GM20000 (cell line): Measurements from ENCODE around the gene TXNDC17.

Source experiments
- DNase-seq: peaks from one replicate; pipeline ENCODE4 v3.0.0; 2012; ENCODE audit warnings: low spot score
- TF ChIP-seq, protein P1 (sequence below): IDR thresholded peaks from 2 replicates; pipeline ENCODE4 v1.5.1; 2012; ENCODE audit warnings: mild to moderate bottlenecking, control low read depth; ENCODE audit errors: extremely low read depth, missing control alignments

Gene TXNDC17

DNA sequence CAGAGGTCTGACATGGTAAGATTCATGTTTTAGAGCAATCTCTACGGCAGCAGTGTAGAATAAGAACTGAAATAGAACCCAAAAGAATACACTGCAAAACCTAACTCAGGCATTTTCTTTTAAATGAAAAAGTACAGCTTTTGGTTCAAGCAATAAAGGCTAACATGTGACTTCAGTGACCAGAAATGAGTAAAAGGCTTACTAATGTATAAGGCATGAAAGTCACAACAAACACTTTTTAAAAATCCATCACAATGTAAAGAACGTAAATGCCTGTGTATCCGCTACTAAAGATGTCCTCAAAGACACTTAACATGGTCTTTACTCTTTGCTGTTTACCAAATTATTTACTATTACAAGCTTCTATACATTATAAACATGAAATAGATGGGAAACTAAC, 16.9 kb upstream of the TXNDC17 start:
- TF ChIP-seq, protein P1, sequence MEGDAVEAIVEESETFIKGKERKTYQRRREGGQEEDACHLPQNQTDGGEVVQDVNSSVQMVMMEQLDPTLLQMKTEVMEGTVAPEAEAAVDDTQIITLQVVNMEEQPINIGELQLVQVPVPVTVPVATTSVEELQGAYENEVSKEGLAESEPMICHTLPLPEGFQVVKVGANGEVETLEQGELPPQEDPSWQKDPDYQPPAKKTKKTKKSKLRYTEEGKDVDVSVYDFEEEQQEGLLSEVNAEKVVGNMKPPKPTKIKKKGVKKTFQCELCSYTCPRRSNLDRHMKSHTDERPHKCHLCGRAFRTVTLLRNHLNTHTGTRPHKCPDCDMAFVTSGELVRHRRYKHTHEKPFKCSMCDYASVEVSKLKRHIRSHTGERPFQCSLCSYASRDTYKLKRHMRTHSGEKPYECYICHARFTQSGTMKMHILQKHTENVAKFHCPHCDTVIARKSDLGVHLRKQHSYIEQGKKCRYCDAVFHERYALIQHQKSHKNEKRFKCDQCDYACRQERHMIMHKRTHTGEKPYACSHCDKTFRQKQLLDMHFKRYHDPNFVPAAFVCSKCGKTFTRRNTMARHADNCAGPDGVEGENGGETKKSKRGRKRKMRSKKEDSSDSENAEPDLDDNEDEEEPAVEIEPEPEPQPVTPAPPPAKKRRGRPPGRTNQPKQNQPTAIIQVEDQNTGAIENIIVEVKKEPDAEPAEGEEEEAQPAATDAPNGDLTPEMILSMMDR: no peak
- no peak for DNase-seq

DNA sequence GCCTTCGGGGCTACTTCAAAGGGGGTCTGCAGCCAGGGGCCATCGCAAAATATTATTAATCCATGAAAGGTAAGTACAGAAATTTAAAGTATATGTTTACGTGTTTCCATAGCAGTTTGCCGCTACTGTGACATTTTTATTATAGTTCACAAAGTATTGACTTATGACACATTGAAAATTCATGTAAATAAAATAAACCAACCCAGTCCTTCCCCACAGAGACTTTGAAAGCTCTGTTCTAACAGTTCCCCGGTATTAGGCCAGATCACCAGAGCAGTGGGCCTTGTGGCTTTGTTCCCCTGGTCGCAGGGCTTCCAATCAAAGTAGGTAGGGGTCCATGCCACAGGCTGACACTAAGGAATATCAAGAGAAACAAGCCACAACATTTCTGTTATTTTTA, 14.2 kb upstream of the TXNDC17 start:
- no peak for DNase-seq
- TF ChIP-seq, protein P1: no peak

DNA sequence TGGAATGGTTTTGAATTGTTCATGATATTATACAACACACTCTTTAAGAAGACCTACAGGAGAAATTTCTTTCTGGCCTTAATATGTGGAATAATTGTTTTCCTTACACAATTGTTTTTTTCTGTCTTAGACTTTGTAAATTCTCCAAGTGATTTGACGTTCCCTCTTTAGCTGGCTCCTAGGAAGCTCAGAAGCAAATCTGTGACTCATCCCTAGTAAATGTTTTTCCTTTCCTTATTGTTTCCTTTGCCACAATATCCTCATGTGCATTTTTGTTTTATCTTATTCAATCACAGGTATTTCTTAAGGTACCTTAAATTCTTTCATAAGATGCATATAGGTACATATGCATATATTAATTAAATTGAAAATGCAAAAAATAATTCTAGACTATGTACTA, 13.8 kb upstream of the TXNDC17 start:
- no peak for DNase-seq
- TF ChIP-seq, protein P1: no peak

DNA sequence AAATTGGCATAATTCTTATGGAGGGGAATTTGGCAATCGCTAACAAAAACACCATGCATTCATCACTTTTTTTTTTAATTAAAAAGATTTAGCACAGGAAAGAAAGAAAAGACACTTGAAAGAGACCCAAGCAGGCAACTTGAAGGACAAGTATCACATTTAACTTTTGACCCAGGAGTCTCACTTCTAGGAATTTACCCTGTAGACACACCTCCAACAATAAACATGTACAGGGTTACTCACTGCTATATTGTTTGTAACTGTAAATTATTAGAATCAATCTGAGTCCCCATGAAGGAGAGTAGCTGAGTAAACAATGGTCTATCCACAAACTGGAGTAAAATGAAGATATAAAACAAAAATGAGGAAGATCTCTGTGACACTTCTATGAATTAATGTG, 10.5 kb upstream of the TXNDC17 start:
- TF ChIP-seq, protein P1: no peak
- DNase-seq: no peak

DNA sequence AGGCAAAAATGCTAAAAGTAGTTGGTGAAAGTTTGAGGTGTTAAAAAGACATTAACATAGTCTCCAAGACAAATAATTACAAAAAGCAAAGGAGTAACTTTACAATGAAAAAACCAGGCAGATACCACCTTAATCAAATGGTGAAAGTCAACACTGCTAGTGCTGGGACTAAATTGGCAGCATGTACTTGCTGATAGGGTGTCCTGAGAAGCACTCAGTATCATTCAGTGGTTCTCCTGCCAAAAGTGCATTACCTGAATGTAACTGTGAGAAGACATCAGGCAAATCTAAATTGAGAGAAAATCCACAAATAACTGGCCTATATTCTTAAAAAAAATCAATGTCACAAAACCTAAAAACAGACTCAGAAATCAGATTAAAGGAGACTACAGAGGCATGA, 8.3 kb upstream of the TXNDC17 start:
- TF ChIP-seq, protein P1: no peak

DNA sequence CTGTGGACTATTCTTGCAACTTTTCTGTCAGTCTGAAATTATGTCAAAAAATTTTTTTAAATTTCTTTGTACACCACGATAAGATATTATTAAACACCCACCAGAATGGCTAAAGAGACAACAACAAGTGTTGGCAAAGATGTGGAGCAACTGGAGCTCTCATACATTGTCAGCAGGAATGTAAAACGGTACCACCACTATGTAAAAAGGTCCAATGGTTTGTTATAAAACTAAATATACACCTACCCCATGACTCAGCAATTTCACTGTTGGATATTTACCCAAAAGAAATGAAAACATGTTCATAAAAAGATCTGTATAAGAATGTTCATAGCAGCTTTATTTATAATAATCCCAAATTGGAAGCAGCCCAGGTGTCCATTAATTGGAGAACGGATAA, 7.6 kb upstream of the TXNDC17 start:
- TF ChIP-seq, protein P1: no peak
- no peak for DNase-seq

More for the DNA sequence above, 8.3 kb upstream of the TXNDC17 start:
- no peak for DNase-seq

DNA sequence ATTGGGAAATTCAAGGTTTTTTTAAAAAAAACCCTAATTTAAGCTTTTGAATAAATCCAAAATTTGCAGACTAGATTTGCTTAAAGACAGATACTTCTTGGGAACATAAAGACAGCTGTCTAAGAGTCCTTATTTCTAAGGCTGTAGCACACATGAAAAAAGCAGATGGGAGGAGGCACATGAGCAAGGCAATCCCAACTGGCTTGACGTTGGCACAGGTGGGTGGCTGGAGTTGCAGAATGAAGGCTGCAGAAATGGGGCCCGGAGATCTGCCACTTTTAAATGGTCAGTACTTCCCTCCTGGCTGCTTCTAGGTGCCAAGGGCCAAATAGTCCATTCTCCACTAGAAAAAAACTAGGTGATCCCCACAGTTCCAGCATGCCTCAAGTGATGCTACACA, 4.8 kb upstream of the TXNDC17 start:
- TF ChIP-seq, protein P1: no peak

More for the DNA sequence above, 4.8 kb upstream of the TXNDC17 start:
- DNase-seq: no peak
